ENCODE data around the gene PHB1.

PHB1 gene

GRCh38 chr17:49414622-49415350 lies at the start of gene PHB1:
Gene PHB1, minus strand, starts transcription at chr17:49414882. Its CDS starts 1,618 bp downstream, at chr17:49413264.
- DNase-seq, result peak; percentile 99

DNA sequence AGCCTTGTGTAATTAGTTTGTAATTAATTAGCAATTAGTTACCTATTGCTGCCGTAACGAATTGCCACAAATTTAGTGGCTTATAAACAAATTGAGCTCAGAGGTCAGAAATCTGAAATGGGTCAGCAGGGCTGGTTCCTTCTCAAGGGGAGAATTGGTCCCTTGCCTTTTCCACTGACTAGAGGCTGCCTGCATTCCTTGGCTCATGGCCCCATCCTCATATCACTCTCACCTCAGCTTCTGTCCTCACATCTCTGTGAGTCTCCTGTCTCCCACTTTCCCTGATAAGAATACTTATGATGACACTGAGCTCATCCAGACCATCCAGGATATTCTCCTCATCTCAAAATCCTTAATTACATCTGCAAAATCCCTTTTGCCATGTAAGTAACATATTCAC lies 49.4 kb upstream of the PHB1 start:
- no peak for DNase-seq

- DNase-seq, result no peak
These were observed 46.9 kb upstream of the PHB1 start for GRCh38 chr17:49461580-49461979.

DNA sequence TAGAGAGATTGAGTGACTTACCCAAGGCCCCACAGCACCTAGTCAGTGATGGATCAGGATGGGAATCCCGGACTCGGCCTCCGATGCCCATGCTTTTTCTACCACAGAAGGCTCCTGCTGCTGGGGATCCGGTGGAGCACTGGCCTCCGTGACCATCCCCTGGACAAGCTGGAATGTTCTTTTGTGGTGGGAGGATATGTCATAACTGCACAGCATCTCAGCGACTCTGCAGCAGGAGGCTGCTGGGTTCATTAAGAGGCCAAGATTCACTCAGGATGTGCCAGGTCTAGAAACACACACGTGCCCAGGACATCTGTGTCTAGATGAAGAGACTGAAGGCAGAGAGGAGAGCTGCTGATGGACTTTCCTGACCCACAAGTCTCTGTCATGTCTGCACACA lies 45.7 kb upstream of the PHB1 start:
- DNase-seq, result no peak

DNA sequence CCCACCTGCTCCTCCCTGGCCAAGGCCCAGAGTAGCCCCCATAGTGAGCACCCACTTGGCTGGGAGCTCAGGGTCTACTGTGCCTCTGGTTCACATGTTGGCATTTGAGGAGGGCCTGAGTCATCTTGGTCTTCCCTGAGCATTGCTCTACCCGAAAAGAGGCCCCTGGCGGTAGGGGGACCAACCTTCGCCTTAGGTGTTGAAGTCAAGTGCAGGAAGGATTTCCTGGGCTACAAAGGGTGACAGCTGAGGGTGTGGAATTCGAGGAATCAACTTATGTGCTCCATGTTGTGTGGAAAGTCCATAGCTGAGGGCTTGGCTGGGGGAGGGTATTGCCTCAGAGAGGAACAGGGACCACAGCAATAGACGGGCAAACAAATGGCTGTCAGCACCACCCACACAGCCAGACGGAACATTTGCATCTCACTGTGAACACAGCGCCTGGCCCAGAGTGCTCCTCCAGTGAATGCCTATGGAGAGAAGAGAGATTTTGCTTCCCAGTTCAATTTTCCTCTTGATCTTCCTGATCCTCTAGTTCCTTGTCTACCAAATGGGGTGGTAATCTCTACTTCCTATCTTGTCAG lies 44.8 kb upstream of the PHB1 start:
- DNase-seq, result peak; percentile 15

DNA sequence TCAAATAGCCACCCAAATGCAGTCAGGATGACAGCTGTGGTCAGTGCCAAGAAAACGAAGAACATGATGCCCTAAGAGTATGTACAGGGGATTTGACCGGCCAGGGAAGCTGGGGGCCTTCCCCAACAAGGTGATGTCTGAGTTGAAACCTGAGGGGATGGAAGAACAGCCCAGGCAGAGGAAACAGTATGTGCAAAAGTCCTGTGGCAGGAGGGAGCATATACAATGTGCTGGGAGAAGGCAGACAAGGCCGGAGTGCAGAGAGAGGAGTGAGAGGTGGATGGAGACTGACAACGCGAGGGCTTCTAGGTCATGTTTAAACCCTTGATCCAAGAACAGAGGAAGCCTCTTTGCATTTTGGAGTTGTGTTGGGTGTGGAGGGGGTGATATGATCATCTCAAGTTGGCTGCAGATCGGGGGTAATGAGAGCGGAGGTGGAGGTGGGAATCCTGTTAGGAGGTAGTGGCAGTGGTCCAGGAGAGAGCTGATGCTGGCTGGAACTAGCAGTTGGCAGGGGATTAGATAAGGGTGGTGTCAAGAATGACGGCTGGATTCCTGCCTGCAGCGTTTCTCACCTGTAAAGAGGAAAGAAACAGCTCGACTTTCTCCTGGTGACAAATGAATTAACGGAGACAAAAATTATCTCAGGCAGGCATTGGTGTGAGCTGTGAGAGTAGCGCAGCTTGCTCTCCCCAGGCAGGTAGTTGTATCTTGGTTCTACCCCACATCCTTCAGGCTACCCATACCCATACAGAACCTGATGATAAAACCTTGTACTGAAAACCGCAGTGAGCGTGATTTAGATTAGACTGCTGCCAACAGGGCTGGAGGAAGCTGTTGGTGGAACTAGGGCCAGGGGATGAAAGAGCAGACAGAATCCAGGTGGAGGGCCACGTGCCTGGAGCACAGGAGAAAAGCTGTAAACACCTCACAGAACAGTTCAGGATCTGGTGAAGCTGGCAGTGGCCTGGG lies 43.2 kb upstream of the PHB1 start:
- no peak for DNase-seq

GRCh38 chr17:49456183-49456965 lies 41.7 kb upstream of the PHB1 start:
- no peak for DNase-seq

GRCh38 chr17:49455272-49455861 lies 40.7 kb upstream of the PHB1 start:
- DNase-seq, result no peak

DNA sequence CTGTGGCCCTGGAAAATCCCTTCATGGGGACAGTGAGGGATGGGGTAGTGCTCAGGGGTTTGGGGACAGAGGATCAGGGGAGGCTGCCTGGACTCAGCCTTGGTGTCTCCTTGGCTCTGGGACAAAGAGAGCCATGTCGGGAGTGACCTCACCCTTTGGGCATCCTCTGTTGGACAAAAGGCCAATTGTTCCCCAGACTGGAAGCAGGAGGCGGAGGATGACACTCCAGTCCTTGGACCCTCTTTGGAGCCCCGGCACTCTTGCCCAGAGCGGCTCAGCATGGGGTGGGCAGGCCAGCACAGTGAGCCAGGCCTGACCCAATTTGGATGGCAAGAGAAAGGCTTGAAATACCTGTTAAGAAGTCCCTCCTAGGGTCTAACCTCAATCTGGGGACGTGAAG lies 39.4 kb upstream of the PHB1 start:
- no peak for DNase-seq

DNA sequence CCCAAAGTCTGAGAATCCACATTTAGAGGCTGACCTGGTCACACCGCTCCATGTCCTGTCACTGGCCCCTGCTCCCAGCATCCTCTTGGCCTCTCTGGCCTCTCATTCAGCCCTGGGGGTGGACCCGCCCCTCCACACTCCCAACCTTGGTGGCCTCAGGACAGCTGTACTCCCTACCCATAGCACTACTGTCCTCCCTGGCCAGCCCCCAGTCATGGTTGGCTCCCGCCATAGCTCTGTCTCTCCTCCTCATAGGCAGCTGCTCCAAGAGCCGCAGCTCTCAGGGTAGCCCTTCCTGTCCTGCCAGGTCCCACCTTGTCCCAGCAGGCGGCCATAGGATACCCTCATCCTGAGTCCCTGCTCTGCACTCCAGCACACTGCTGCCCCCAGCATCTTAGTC lies 38.0 kb upstream of the PHB1 start:
- DNase-seq, result no peak

DNA sequence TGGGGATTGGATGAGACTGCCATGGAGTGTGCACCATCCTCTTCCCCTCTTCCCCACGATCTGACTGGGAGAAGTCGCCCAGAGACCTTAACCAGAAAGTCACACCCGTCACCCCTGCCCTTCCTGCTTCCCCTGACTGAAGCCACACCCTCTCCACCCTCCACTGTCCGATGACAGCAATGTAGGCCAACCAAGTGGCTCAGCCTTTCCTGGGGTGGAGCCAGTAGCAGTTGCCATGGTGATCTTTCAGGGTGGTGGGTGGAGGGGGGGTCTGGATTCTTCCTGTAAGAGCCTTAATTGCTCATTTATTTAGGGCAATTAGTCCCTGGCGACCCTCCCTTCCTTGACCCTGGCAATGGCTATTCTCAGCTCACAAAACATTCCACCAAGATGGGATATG lies 37.5 kb upstream of the PHB1 start:
- DNase-seq, result no peak

DNA sequence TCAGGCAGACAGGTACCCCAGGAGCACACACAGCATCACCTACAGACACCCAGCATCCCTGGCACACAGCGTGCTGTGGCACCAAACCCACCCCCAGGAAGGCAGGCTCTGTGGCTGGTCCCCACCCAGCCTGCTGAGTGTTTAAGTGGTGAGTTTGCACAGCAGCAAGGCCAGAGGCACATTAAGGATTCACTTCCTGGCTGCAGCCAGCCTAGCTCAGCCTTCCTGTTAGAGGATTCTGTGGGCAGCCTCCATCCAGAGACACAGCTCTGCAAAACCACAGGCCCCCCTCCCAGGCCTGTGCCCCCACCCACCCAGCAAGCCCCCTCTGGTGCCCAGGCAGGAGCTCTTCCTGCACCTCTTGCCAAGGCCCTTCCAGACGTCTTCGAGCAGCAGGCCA lies 36.1 kb upstream of the PHB1 start:
- DNase-seq, result no peak

DNA sequence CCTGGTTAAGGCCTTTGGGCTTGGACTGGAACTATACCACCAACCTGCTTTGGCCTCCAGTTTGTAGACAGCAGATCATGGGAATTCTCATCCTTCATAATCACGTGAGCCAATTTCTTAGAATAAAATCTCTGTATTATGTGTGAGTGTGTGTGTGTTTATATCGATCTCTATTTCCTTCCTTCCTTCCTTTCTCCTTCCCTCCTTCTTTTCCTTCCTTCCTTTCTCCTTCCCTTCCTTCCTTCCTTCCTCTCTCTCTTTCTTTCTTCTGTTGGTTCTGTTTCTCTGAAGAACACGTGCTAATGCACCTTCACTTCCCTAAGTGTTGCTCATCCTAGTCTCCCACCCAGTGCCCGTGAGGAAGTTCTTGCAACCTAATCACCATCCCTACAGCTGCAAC lies 35.5 kb upstream of the PHB1 start:
- DNase-seq, result no peak

GRCh38 chr17:49447628-49448302 lies 33.1 kb upstream of the PHB1 start:
- DNase-seq, result no peak

DNA sequence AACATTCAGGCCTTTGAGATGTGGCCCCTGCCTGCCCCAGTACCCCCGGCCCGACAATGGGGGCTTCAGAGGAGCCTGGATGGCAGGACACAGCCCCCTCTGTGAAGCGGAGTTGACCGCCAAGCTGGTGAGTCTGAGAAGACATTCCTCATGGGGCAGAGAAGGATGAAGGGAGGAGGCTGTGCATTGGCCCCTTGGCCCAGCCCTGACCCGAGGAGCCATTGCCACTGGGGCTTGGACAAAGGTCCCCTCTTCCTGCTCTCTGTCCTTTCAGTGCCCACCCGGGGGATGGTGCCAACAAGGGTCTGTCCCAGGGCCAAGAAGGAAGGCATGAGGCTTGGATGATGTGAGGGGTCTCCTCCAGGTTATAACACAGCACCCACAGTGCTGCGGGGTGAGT lies 30.9 kb upstream of the PHB1 start:
- DNase-seq, result no peak

- DNase-seq, result no peak
These were observed 29.7 kb upstream of the PHB1 start for GRCh38 chr17:49444384-49444783.

DNA sequence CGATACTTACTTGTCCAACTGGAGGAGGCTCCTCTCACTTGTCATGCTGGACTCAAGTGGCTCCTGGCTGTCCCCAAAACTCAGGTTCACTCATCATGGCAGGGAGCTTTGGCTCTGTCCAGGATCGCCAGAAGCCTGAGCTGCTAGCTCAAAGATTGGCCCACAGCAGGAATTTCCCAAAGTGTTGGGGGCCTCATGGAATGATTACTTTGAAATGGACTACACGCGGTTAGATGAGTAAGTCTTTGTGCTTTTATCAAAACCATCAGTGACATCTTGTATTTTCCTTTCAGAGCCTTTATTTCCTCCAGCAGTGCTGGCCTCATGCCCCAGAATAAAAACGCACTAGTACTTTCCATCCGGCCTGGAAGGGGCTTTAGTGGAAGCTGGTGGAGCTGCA lies 29.2 kb upstream of the PHB1 start:
- no peak for DNase-seq

GRCh38 chr17:49442041-49442440 lies 27.4 kb upstream of the PHB1 start:
- DNase-seq, result no peak

DNA sequence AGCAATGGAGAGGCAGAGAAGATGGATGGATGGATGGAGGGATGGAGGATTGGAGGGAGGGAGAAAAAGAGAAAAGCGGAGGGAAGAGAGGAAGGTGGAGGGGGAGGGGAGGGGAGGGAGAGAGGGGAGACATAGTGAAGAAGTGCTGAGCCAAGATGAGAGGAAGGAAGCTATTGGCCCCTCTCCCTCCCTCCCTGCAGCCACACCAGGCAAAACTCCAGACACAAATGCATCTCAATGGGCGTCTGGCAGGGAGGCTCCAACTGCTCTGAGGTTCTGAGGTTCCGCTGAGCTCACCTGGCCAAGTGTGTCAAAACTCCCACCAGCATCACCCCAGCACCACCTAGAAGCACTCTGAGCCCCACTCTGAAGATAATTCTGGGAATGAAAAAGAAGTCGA lies 26.9 kb upstream of the PHB1 start:
- no peak for DNase-seq

DNA sequence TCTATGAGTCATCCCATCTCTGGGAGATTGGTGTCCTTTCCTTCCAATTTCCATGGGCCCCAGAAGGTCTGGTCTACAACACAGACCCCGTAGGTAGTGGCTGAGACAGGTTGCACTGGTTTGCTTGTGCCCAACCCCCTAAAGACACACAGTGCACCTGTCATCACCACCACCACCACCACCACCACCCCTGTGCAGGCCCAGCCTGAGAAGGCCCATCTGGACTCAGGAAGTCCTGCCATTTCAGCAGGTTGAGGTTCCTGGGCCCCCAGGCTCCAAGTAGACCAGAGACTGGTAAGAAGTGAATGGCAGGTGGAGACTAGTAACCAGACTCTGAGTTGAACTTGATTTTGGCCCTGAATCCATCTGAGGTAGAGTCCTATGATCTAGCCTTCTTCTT lies 25.9 kb upstream of the PHB1 start:
- no peak for DNase-seq

DNA sequence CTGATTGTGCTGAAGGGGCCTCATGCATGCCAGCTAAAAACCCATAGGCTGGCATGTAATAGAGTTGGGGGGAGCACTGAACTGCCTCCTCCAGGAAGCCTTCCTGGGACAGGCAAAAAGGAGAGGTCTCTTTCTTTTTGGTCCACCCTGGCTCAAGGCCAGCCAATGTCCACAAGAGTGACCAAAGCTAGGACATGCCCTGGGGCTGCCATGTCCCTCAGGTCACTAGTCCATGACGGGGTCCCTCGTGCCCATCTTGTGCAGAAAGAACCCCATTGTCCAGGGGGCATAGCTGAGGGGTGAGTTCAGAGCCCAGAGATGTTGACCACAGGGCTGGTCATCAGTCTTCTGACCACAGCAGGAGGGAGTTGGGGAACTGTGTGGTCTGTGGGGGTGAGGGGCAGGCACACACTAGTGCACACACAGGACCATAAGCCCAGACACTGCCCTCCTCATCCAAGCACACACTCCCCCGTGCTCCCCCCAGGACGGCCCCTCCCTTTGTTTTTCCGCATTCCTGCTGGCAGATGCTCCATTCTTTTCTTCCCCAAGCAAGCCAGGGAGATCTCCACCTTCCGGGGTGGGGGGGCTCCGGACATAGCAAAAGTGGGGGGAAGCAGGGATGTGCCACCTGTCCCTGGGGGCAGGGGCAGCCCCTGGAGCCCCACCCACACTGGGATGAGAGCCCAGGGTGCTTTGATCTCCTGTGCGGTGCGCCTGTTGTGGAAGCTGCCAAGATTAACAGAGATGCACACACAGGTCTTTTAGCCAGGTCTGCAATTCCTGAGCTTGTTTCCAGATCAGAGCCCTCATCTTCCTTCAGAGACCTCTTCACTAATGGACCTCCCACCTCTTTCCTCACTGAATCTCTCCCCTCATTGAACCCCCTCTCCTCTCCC lies 25.2 kb upstream of the PHB1 start:
- DNase-seq, result no peak
